H9 (cell line): Measurements from ENCODE around the gene COL5A2. TPM values are rescaled to one million over a fixed set of nuclear protein-coding genes. Genes with fewer than 3 reads are reported as not detected.

ENCODE experiments used
- DNase-seq: peaks from one replicate; pipeline ENCODE4 v3.0.0-alpha.2; 2017
- H2AFZ ChIP-seq: one replicate; pipeline ENCODE4 v1.6.1; 2013; ENCODE audit warnings: mild to moderate bottlenecking, low read length, control low read depth, moderate library complexity
- H2AK5ac ChIP-seq: 2 replicates; pipeline ENCODE4 v1.6.1; 2013; ENCODE audit warnings: low read length, control low read depth, mixed read lengths; ENCODE audit not compliant: insufficient read length
- H2BK120ac ChIP-seq: one replicate; pipeline ENCODE4 v1.6.1; 2013; ENCODE audit warnings: low read depth, mild to moderate bottlenecking, low read length, control low read depth, inconsistent platforms; ENCODE audit not compliant: poor library complexity, severe bottlenecking
- H2BK12ac ChIP-seq: 2 replicates; pipeline ENCODE4 v1.6.1; 2013; ENCODE audit warnings: low read length, control low read depth, mixed read lengths, low read depth; ENCODE audit not compliant: insufficient read length
- H2BK15ac ChIP-seq: 2 replicates; pipeline ENCODE4 v1.6.1; 2013; ENCODE audit warnings: low read depth, low read length, control low read depth
- H2BK20ac ChIP-seq: one replicate; pipeline ENCODE4 v1.6.1; 2013; ENCODE audit warnings: low read depth, mild to moderate bottlenecking, low read length, control low read depth, inconsistent platforms; ENCODE audit not compliant: poor library complexity, severe bottlenecking
- H2BK5ac ChIP-seq: 2 replicates; pipeline ENCODE4 v1.6.1; 2013; ENCODE audit warnings: low read length, control low read depth, mixed read lengths; ENCODE audit not compliant: insufficient read length
- H3K14ac ChIP-seq: 2 replicates; pipeline ENCODE4 v1.6.1; 2013; ENCODE audit warnings: low read length, control low read depth; ENCODE audit not compliant: insufficient read depth
- H3K18ac ChIP-seq: 2 replicates; pipeline ENCODE4 v1.6.1; 2013; ENCODE audit warnings: low read depth, mild to moderate bottlenecking, mixed read lengths, low read length, control low read depth; ENCODE audit not compliant: insufficient read length
- H3K23ac ChIP-seq: 2 replicates; pipeline ENCODE4 v1.6.1; 2013; ENCODE audit warnings: low read length, control low read depth, mixed read lengths, low read depth; ENCODE audit not compliant: insufficient read length
- H3K23me2 ChIP-seq: 2 replicates; pipeline ENCODE4 v1.6.1; 2013; ENCODE audit warnings: low read depth, mild to moderate bottlenecking, mixed read lengths, low read length, control low read depth; ENCODE audit not compliant: insufficient read length, poor library complexity, severe bottlenecking
- H3K27ac ChIP-seq: 2 replicates; pipeline ENCODE4 v1.5.1; 2013; ENCODE audit warnings: low read length, control low read depth, mixed read lengths, low read depth; ENCODE audit not compliant: insufficient read length
- H3K27me3 ChIP-seq: 2 replicates; pipeline ENCODE4 v1.6.1; 2013; ENCODE audit warnings: low read length, control low read depth, inconsistent platforms; ENCODE audit not compliant: insufficient read depth
- H3K4ac ChIP-seq: 2 replicates; pipeline ENCODE4 v1.6.1; 2013; ENCODE audit warnings: low read depth, mild to moderate bottlenecking, control low read depth, inconsistent platforms, low read length, moderate library complexity
- H3K4me1 ChIP-seq: 2 replicates; pipeline ENCODE4 v1.6.1; 2013; ENCODE audit warnings: low read length, control low read depth, inconsistent platforms; ENCODE audit not compliant: insufficient read depth
- H3K4me2 ChIP-seq: 2 replicates; pipeline ENCODE4 v1.6.1; 2013; ENCODE audit warnings: low read length, control low read depth, mixed read lengths; ENCODE audit not compliant: insufficient read length, insufficient read depth
- H3K56ac ChIP-seq: 2 replicates; pipeline ENCODE4 v1.6.1; 2013; ENCODE audit warnings: low read depth, mild to moderate bottlenecking, mixed read lengths, low read length, control low read depth; ENCODE audit not compliant: insufficient read length
- H3K79me1 ChIP-seq: 2 replicates; pipeline ENCODE4 v1.6.1; 2013; ENCODE audit warnings: low read depth, mild to moderate bottlenecking, moderate library complexity, low read length, control low read depth, inconsistent platforms; ENCODE audit not compliant: insufficient read depth, poor library complexity, severe bottlenecking
- H3K79me2 ChIP-seq: 2 replicates; pipeline ENCODE4 v1.6.1; 2013; ENCODE audit warnings: low read length, control low read depth, inconsistent platforms; ENCODE audit not compliant: insufficient read depth
- H3K9ac ChIP-seq: 2 replicates; pipeline ENCODE4 v1.6.1; 2013; ENCODE audit warnings: low read length, control low read depth, mixed read lengths; ENCODE audit not compliant: insufficient read length; ENCODE audit errors: extremely low read depth
- H3K9me3 ChIP-seq: one replicate; pipeline ENCODE4 v1.6.1; 2013; ENCODE audit warnings: low read depth, low read length, inconsistent platforms; ENCODE audit not compliant: control insufficient read depth
- H3T11ph ChIP-seq: one replicate; pipeline ENCODE4 v1.6.1; 2013; ENCODE audit warnings: mild to moderate bottlenecking, low read length, control low read depth, inconsistent platforms
- H4K20me1 ChIP-seq: one replicate; pipeline ENCODE4 v1.6.1; 2013; ENCODE audit not compliant: control insufficient read depth, insufficient read length, insufficient read depth
- H4K5ac ChIP-seq: 2 replicates; pipeline ENCODE4 v1.6.1; 2013; ENCODE audit warnings: low read depth, mild to moderate bottlenecking, mixed read lengths, low read length, control low read depth; ENCODE audit not compliant: insufficient read length
- H4K8ac ChIP-seq: replicated peaks from 2 replicates; pipeline ENCODE4 v1.6.1; 2013; ENCODE audit warnings: low read length, control low read depth, mixed read lengths, low read depth; ENCODE audit not compliant: insufficient read length
- H4K91ac ChIP-seq: 2 replicates; pipeline ENCODE4 v1.6.1; 2013; ENCODE audit warnings: low read depth, mild to moderate bottlenecking, moderate library complexity, mixed read lengths, low read length, control low read depth; ENCODE audit not compliant: insufficient read length
- H3K27ac Mint-ChIP-seq, 3 experiments: 2 replicates in 2 of 3; 3 replicates in 1 of 3; pipeline ENCODE4 v1.8.0; 2020 to 2021; ENCODE audit warnings: mixed read lengths in 3 of 3, mild to moderate bottlenecking in 1 of 3, moderate library complexity in 1 of 3
- H3K27me3 Mint-ChIP-seq: 2 replicates; pipeline ENCODE4 v1.8.0; 2021; ENCODE audit warnings: low read depth, mild to moderate bottlenecking, moderate library complexity, mixed read lengths
- H3K36me3 Mint-ChIP-seq, 3 experiments: 2 replicates in 2 of 3; 3 replicates in 1 of 3; pipeline ENCODE4 v1.8.0; 2020 to 2021; ENCODE audit warnings: low read depth in 3 of 3, mixed read lengths in 3 of 3; ENCODE audit not compliant: insufficient read depth in 1 of 3
- H3K4me1 Mint-ChIP-seq, 2 experiments: 2 replicates each; pipeline ENCODE4 v1.8.0; 2020; ENCODE audit warnings: mixed read lengths in 2 of 2
- H3K4me3 Mint-ChIP-seq, 2 experiments: 2 replicates in 1 of 2; 3 replicates in 1 of 2; pipeline ENCODE4 v1.8.0; 2020 to 2021; ENCODE audit warnings: mild to moderate bottlenecking in 2 of 2, mixed read lengths in 2 of 2, moderate library complexity in 1 of 2
- H3K9me3 Mint-ChIP-seq, 2 experiments: 2 replicates in 1 of 2; 3 replicates in 1 of 2; pipeline ENCODE4 v1.8.0; 2020; ENCODE audit warnings: mild to moderate bottlenecking in 2 of 2, mixed read lengths in 2 of 2, moderate library complexity in 1 of 2
- CTCF ChIP-seq: fragments of 200-600 bp; sonication (generic); conservative IDR thresholded peaks from 3 replicates; pipeline ENCODE4 v1.8.0; 2021; ENCODE audit warnings: antibody characterized with exemption, mild to moderate bottlenecking
- WGBS: extraction: QIAGEN DNeasy Blood & Tissue Kit; methylation state at CpG from one replicate; pipeline ENCODE4 v1.1.7; 2013; ENCODE audit warnings: missing lambda C conversion rate, low lambda C conversion rate, mixed read lengths; ENCODE audit not compliant: insufficient read length; ENCODE audit errors: extremely low coverage; 5-methylcytosine and 5-hydroxymethylcytosine counted together
- total RNA-seq: library from RNA; stranded (reverse); gene quantifications from 2 replicates; pipeline ENCODE4 v1.2.1, GENCODE V29; 2021

The COL5A2 gene
- total RNA-seq, 1 experiment from 2014 or later: 10.5 TPM

- no peak overlapping the region for H2AFZ ChIP-seq
- no peak overlapping the region for H3T11ph ChIP-seq
- H4K91ac ChIP-seq: no peak overlapping the region
- no peak overlapping the region for H2BK20ac ChIP-seq
- H3K4me1 ChIP-seq: peaks cover 3% of the 10 kb centered on the region; the same call in 1 of the 2 replicates
- no peak overlapping the region for H3K56ac ChIP-seq
- Mint-ChIP-seq H3K27ac (no peak overlapping the region), H3K27me3 (no peaks in the 10 kb centered on the region), H3K36me3 (no peaks in the 10 kb centered on the region), H3K9me3 (no peaks in the 10 kb centered on the region), H3K4me3 (no peak overlapping the region), H3K4me1 (no peaks in the 10 kb centered on the region)
- DNase-seq: no peak
- no peak overlapping the region for H3K23ac ChIP-seq
- H2BK12ac ChIP-seq: no peak overlapping the region
- no peak overlapping the region for H3K14ac ChIP-seq
- H4K8ac ChIP-seq: no peak overlapping the region
- no peak overlapping the region for H4K5ac ChIP-seq
- H3K4ac ChIP-seq: no peak overlapping the region
- TF ChIP-seq CTCF: no peak
- H2BK5ac ChIP-seq: no peak overlapping the region
- H3K79me2 ChIP-seq: no peaks in the 10 kb centered on the region
- H3K9me3 ChIP-seq: no peaks in the 10 kb centered on the region
- no peaks in the 10 kb centered on the region for H3K79me1 ChIP-seq
- no peak overlapping the region for H3K9ac ChIP-seq
- no peak overlapping the region for H3K27ac ChIP-seq
- no peak overlapping the region for H2AK5ac ChIP-seq
- H2BK120ac ChIP-seq: no peak overlapping the region
- H3K18ac ChIP-seq: no peak overlapping the region
- no CpG with 5 or more reads among the region's 2 CpGs for WGBS
- H2BK15ac ChIP-seq: no peak overlapping the region
- no peaks in the 10 kb centered on the region for H4K20me1 ChIP-seq
- no peak overlapping the region for H3K4me2 ChIP-seq
- no peaks in the 10 kb centered on the region for H3K27me3 ChIP-seq
- no peaks in the 10 kb centered on the region for H3K23me2 ChIP-seq
Measured at GRCh38 chr2:189150033-189150432, 29.5 kb downstream of the COL5A2 start.
